GM18907 (cell line): ENCODE results near the gene CRYBB2.
"Not testable (repeated sequence)": the region's sequence is repeated elsewhere in the genome, so short reads cannot be mapped to it uniquely, and the experiment has no call there.

Experiments
- ATAC-seq: cut with Tn5 transposase; IDR thresholded peaks from one replicate; pipeline ENCODE4 v1.9.1; 2021; ENCODE audit warnings: mild to moderate bottlenecking, moderate library complexity; ENCODE audit not compliant: unreplicated experiment

CRYBB2 gene

GRCh38 chr22:25199731-25200520 is 19.5 kb upstream of the CRYBB2 start, which contains the start of gene CRYBB3:
TSS of gene CRYBB3 (plus strand) at chr22:25199858. CDS start at chr22:25201397, 1,539 bp downstream.
- ATAC-seq = no peak

GRCh38 chr22:25200967-25201366 is 18.5 kb upstream of the CRYBB2 start:
- ATAC-seq = no peak

- no peak for ATAC-seq
Measured at GRCh38 chr22:25201557-25202273, 17.7 kb upstream of the CRYBB2 start.

- ATAC-seq = no peak
Measured at GRCh38 chr22:25202290-25202921, 17.0 kb upstream of the CRYBB2 start.

- no peak for ATAC-seq
Measured at GRCh38 chr22:25203082-25203481, 16.4 kb upstream of the CRYBB2 start.

- not testable (repeated sequence) for ATAC-seq
Measured at GRCh38 chr22:25204547-25204946, 14.9 kb upstream of the CRYBB2 start.

- no peak for ATAC-seq
Measured at GRCh38 chr22:25205847-25206246, 13.6 kb upstream of the CRYBB2 start.

GRCh38 chr22:25206998-25207397 is 12.4 kb upstream of the CRYBB2 start:
- no peak for ATAC-seq

- no peak for ATAC-seq
Measured at GRCh38 chr22:25207553-25208157, 11.8 kb upstream of the CRYBB2 start.

- ATAC-seq = no peak
Measured at GRCh38 chr22:25208328-25208727, 11.1 kb upstream of the CRYBB2 start.

- no peak for ATAC-seq
Measured at GRCh38 chr22:25208743-25209505, 10.5 kb upstream of the CRYBB2 start.

- no peak for ATAC-seq
Measured at GRCh38 chr22:25210793-25211192, 8.6 kb upstream of the CRYBB2 start.

- no peak for ATAC-seq
Measured at GRCh38 chr22:25212337-25212736, 7.1 kb upstream of the CRYBB2 start.

GRCh38 chr22:25213221-25213620 is 6.2 kb upstream of the CRYBB2 start:
- ATAC-seq = no peak

- ATAC-seq = no peak
Measured at GRCh38 chr22:25216230-25216629, 3.2 kb upstream of the CRYBB2 start.

- ATAC-seq = no peak
Measured at GRCh38 chr22:25219948-25220442, 556 bp downstream of the CRYBB2 start.

GRCh38 chr22:25221790-25222189 is 2.4 kb downstream of the CRYBB2 start:
- no peak for ATAC-seq

- no peak for ATAC-seq
Measured at GRCh38 chr22:25223269-25223850, 3.9 kb downstream of the CRYBB2 start.

- ATAC-seq = no peak
Measured at GRCh38 chr22:25228822-25229221, 9.4 kb downstream of the CRYBB2 start.

GRCh38 chr22:25230760-25231159 is 11.3 kb downstream of the CRYBB2 start:
- not testable (repeated sequence) for ATAC-seq
